Epidermal melanocyte (primary cell): ENCODE data around the gene PEA15.
A peak's percentile ranks its signal among the peaks of the same experiment; 100 is the strongest.

Experiments
- DNase-seq: peaks from one replicate; pipeline ENCODE4 v3.0.0; 2011; ENCODE audit warnings: low spot score; ENCODE audit not compliant: insufficient read length

Gene PEA15, protein sequence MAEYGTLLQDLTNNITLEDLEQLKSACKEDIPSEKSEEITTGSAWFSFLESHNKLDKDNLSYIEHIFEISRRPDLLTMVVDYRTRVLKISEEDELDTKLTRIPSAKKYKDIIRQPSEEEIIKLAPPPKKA

DNA sequence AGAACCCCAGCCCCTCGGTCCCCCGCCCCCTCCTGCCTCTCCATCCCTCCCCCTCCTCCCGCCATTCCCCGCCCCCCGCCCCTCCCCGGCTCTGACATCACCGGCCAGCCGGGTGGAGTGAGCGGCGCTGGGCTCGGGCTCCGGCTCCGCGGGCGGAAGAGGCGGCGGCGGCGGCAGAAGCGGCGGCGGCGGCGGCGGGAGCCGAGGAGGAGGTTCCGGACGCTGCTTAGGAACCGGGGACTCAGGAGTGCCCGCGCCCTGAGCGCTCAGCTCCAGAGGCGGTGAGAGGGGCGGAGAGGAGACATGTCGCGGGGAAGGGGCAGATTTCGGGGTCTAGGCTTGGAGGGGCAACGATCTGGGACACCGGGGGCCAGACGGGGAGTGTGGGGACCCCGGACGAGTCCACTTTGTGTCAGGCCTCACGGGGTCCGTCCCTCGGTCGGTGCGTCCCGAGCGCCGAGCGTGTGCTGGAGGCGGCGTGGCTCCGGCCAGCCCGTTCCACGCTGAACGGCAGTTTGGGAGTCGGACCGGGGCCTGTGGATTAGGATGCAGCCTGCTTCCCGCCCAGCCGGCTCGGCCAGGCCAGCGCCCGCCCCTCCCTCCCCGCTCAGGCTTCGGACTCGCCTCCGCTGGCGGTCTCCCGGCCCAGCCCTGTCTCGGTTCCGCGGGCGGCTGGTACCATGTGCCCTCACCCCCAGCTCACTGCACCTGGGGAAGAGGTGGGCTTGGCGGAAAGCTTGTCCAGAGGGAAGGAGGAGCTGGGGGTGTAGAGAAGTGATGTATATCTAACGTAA is at the start of gene PEA15:
Gene PEA15, plus strand, starts transcription at position 143 of the 794 bp plus-strand sequence. CDS start 6,161 bp downstream, outside the sequence.
- peak; percentile 84 for DNase-seq

DNA sequence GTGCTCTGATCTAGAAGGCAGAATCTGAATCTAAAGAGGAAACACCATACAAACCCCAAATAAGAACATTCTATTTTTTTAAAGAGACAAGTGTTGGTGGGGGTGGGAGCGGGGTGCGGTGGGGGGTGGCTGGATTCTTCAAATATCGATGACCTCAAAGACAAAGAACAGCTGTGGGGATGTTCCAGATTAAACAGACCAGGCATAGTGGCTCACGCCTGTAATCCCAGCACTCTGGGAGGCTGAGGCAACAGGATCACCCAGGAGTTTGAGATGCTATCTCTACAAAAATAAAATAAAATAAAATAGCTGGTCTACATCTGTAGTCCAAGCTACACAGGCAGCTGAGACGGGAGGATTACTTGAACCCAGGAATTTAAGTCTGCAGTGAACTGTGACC is 48.8 kb upstream of the PEA15 start:
- no peak for DNase-seq

- no peak for DNase-seq
These were observed 48.0 kb upstream of the PEA15 start for GRCh38 chr1:160157174-160157573.

- DNase-seq, result no peak
These were observed 47.2 kb upstream of the PEA15 start for GRCh38 chr1:160158031-160158430.

DNA sequence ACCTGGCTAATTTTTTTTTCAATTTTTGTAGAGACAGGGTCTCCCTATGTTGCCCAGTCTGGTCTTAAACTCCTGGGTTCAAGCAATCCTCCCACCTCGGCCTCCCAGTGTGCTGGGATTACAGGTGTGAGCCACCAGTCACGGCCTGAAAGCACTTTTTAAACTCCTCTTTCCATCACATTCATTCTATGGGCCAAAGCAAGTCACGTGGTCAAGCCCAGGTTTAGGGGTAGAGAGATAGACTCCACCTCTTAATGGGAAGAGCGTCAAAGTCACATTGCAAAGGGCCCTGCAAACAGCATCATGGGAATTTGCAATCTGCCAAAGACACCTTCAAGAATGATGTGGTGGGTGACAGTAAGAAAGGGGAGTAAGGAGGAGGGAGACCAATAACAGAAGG is 46.6 kb upstream of the PEA15 start:
- DNase-seq, result no peak

DNA sequence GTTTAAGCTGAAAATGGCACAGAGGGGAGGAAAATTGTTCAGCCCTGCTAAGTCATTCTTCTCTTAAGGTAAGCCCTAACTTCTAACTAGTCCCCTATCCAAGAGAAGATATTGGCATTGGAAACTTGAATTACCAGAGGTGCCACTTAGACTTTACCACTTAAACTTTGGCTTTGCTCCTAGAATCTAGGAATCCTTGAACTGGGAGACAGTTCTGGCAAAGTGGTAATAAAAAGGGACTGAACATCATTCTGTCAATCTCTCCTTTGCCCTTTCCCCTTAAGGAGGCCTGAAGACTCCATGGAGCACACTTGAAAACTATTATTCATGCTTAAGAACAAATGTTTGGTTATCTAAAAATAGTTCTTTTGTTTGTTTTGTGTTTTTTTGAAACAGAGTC is 45.3 kb upstream of the PEA15 start:
- DNase-seq, result no peak

GRCh38 chr1:160161965-160162705 is 43.0 kb upstream of the PEA15 start:
- DNase-seq, result no peak

- no peak for DNase-seq
These were observed 42.3 kb upstream of the PEA15 start for GRCh38 chr1:160162931-160163330.

DNA sequence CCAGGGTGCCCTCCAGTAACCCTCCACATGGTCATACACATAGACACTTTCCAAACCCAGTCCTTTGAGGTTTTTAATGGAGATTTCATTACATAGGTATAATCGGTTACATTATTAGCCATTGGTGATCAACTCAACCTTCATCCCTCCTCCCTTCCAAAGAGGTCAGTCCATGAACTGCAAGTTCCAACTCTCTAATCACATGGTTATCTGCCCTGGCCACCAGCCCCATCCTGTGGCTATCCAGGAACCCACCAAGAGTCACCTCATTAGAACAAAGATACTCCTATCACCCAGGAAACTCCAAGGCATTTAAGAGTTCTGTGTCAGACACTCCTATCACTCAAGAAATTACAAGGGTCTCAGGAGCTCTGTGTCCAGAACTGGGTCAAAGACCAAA is 41.6 kb upstream of the PEA15 start:
- DNase-seq, result no peak

- DNase-seq, result no peak
These were observed 41.1 kb upstream of the PEA15 start for GRCh38 chr1:160164121-160164520.

DNA sequence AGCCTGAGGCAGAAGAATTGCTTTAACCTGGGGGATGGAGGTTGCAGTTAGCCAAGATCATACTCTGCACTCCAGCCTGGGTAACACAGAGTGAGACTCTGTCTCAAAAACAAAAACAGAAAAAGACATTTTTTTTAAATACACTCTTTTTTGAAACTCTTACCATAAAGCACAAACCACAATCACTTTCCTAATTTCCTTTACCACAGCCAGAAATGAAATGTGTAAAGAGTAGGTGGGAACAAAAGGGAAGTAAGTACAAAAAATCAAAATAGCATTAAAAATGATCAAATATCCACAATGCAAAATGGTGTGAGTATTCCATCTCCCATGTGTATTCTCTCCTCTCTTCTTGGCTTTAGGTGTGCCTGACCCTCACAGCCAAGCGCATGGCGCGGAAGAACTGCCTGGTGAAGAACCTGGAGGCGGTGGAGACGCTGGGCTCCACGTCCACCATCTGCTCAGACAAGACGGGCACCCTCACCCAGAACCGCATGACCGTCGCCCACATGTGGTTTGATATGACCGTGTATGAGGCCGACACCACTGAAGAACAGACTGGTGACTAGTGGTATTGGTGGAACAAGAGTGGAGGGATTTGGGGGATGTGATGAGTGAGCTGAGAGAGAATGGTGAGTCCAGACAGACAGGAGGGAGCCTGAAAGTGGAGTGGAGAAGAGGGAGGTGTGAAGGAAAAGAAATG is 38.9 kb upstream of the PEA15 start:
- no peak for DNase-seq

DNA sequence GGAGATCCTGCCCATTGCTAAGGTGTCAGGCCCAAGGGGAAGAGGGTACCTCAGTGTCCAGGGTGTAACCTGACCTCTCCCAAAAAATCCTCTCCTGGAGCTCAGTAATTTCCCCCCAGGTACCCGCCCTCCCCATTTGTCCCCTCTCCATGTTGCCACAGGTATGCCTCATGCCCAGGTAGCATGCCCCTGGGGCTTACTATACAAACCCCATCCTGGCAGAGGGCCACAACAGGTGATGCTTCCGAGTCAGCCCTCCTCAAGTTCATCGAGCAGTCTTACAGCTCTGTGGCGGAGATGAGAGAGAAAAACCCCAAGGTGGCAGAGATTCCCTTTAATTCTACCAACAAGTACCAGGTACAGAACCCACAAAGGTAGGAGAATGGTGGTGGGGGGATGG is 38.1 kb upstream of the PEA15 start:
- no peak for DNase-seq

DNA sequence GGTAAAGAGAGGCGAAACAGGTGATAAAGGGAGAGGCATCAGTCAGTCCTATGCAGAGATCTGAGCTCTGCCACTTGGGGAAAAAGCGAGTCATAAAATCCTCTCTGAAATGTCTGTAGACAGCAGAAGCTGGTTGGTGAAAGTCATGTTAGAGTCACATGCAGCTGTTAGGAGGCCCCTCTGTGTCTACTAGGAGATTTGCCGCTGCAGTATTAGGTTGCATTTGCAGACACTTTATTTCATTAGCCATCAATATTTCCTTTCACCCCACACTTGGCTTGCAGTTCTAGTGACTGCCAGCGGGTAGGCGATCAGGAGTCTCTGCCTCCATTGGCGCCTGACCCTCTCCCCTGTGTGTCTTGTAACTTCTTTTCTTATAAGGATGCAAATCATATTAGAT is 37.6 kb upstream of the PEA15 start:
- no peak for DNase-seq

DNA sequence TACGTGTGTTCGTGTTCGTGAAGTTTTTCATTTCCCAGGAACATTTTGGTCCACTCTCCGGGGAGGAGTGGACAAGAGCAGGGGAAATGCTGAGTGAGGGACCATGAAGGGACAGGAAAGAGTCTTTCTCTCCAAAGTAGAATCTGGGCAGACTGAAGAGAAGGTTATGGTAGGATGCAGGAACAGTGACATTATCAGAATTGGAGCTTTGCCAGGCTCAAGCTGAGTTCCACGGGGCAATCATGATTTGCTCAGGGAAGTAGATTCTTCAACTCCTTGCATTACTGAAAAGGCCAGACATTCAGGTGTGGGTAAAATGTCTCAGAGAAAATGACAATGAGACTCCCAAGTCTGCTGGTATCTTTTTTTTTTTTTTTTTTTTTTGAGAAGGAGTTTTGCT is 37.2 kb upstream of the PEA15 start:
- DNase-seq, result no peak

DNA sequence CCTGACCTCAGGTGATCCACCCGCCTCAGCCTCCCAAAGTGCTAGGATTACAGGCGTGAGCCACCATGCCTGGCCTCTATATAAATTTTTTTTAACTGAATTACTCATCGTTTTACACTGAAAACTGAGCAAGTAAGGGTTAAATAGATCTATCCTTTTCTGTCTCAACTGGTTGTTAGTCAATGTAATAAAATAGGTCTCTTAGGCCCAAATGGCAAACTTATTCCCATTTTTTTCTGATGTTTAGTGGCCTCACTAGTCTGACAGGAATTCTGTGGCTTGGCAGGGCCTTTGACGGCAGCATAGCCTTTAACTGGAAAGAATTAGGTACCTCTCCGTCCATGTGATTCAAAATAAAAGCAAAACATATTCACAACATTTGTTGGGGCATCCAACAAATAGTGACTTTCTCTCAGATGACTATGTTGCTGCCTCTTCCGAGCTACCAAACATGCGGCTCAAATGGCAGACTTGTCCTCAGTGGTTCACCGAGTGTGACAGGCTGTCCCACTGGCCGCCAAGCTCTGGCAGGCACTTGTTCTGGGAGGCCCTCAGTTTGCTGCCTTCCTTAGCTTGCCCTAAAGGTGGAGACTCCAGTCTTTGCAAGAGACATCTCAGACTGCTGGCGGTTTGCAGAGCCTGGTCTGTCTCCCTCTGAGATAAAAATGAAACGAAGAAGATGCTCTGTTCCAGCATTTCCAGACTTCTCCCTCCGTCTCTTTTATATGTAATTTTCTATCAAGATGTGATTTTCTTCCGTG is 36.4 kb upstream of the PEA15 start:
- no peak for DNase-seq

DNA sequence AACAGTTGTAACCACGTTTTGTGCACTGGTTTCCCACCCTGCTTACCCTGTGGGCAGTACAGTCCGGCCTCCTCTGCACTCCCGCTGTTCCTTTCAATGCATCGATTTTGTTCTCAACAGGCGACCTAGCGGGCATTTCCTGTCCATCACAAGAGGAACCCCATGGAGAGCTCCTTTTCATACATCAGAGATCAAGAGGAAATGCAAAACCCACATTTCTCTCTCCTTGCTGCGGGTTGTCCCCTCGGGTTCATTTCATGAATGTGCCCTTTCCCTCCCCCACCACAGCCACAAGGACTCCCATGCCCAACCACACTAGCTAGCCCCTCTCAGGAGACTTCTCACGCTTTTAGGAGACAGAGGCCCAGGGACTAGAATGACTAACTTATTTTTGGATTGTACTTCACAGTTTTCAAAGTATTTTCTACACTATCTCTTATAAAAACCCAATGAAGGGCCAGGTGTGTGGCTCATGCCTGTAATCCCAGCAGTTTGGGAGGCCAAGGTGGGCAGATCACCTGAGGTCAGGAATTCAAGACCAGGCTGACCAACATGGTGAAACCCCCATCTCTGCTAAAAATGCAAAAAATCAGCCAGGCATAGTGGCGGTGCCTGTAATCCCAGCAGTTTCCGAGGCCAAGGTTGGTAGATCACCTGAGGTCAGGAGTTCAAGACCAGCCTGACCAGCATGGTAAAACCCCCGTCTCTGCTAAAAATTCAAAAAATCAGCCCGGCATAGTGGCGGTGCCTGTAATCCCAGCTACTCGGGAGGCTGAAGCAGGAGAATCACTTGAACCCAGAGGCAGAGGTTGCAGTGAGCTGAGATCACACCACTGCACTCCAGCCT is 35.4 kb upstream of the PEA15 start:
- peak; percentile 31 for DNase-seq

DNA sequence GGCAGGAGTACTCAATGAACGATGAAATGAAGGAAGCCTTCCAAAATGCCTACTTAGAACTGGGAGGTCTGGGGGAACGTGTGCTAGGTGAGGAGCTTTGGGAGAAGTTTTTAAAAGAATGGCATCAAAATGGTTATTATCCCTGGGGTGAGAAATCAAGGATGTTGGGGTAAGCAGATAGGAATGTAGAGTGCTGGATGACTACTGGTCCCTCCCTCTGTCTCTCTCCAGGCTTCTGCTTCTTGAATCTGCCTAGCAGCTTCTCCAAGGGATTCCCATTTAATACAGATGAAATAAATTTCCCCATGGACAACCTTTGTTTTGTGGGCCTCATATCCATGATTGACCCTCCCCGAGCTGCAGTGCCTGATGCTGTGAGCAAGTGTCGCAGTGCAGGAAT is 33.8 kb upstream of the PEA15 start:
- no peak for DNase-seq

GRCh38 chr1:160171980-160172379 is 33.2 kb upstream of the PEA15 start:
- DNase-seq, result no peak

- no peak for DNase-seq
These were observed 28.0 kb upstream of the PEA15 start for GRCh38 chr1:160177231-160177630.

DNA sequence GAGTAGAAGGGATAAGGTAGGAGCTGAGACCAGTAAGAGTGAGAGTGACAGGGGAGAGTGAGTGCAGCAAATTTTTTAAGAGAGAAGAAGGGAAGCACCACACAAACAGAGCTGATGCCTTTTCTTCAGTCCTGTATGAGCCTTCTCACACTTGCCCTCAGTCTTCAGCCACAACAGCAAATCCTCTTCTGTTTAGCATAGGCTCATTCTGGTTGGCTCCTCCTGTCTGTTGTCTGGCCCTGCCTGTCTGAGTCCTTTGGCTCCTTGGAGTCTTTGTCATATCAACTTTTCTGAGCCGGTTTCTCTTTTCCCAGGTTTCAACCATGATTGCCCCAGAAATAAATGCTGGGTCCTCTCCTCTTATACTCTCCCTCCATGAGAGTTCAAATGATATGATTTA is 27.5 kb upstream of the PEA15 start:
- no peak for DNase-seq
